Measurements from ENCODE around the gene NUBP1. TPM values are rescaled to one million over a fixed set of nuclear protein-coding genes. Genes with fewer than 3 reads are reported as not detected.

The NUBP1 gene
- total and polyA plus RNA-seq, 9 of the 15 experiments (the other 6 are each of a cell fraction or from before 2014, with no cell fraction given) = 17.2 to 55.1 (median 35.6) TPM

GRCh38 chr16:10805334-10805733 is 61.7 kb downstream of the NUBP1 start:
- no peak for TF ChIP-seq CC2D1A (IDR thresholded peaks at IDR 0.05)
- TF ChIP-seq ZNF511 (CRISPR knock-in tag; IDR thresholded peaks at IDR 0.05) = no peak
- TF ChIP-seq CHCHD3 (CRISPR knock-in tag; IDR thresholded peaks at IDR 0.05) = no peak
- no peak for TF ChIP-seq SREBF1 (IDR thresholded peaks at IDR 0.05; ENCODE audit: borderline replicate concordance, low read depth, low read length)
- under 1% methylated on average over 9 of the region's 9 CpGs for WGBS (ENCODE audit: insufficient coverage, low coverage, missing lambda C conversion rate)
- Histone ChIP-seq H4K20me1 (replicated peaks; ENCODE audit: control insufficient read depth, insufficient read depth, low read length) (no peaks in the 10 kb centered on the region), H3K4me2 (ENCODE audit: insufficient read depth, low read length) (no peak overlapping the region), H3K9ac (ENCODE audit: insufficient read depth in 1 of 2, low read depth in 2 of 2, low read length in 2 of 2) (no peak overlapping the region), H2AFZ (ENCODE audit: low read depth, low read length) (no peak overlapping the region), H3K4me3 (no peak overlapping the region), H3K27me3 (ENCODE audit: control insufficient read depth in 2 of 2, insufficient read depth in 2 of 2, low read length in 2 of 2) (peaks cover 13 to 56% of the 10 kb centered on the region in 2 experiments; a peak in 4 of 5 replicates), H3K9me3 (replicated peaks; ENCODE audit: control insufficient read depth, insufficient read depth, low read depth, low read length) (no peaks in the 10 kb centered on the region), H3K27ac (ENCODE audit: extremely low read depth, low read depth, low read length) (no peak overlapping the region), H3K4me1 (replicated peaks in 1 of 2; ENCODE audit: control insufficient read depth in 2 of 2, insufficient read depth in 2 of 2, low read length in 2 of 2) (no peaks in the 10 kb centered on the region), H3K79me2 (ENCODE audit: control insufficient read depth, insufficient read depth, low read length) (no peaks in the 10 kb centered on the region), H3K9me1 (ENCODE audit: control insufficient read depth, insufficient read depth, low read length) (no peaks in the 10 kb centered on the region), H3K36me3 (ENCODE audit: control insufficient read depth, insufficient read depth, low read length) (no peaks in the 10 kb centered on the region)
- no TSS peak for BruUV-seq (replicated peaks)
- ChIA-PET POLR2A (no interaction called here), CTCF (ENCODE audit: low intra/inter-chr PET ratio) (no interaction called here)
- no peak for FAIRE-seq
- in situ Hi-C loops (cut with MboI) = no loop called here
- intact Hi-C loops (cut with micrococcal nuclease) = no loop called here
- DNase-seq (ENCODE audit: extremely low read depth in 1 of 4, low spot score in 3 of 4) = no peak
- ATAC-seq = no peak

DNA sequence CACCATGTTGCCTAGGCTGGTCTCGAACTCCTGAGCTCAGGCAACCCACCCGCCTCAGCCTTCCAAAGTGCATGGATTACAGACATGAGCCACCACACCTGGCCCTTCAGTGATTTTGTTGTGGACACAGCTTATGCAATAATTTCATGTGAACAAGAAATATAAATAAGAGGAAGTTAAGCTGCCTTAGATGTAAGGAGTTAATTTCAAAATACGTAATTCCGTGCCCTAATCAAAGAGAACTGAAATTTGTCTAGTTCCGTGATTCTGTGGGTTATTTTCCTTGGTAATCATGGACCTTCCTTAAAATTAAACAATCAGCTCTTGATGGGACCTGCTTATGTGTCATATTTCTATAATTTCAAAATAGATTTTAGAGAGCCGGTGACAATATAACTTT is 63.1 kb downstream of the NUBP1 start:
- FAIRE-seq (no peak), DNase-seq (ENCODE audit: extremely low read depth in 1 of 4, low spot score in 3 of 4) (no peak), ATAC-seq (no peak)
- no peaks in the 10 kb centered on the region for H3K4me1 ChIP-seq (replicated peaks in 1 of 2; ENCODE audit: control insufficient read depth in 2 of 2, insufficient read depth in 2 of 2, low read length in 2 of 2)
- in situ Hi-C loops (cut with MboI) = no loop called here
- H3K9me1 ChIP-seq (ENCODE audit: control insufficient read depth, insufficient read depth, low read length) = no peaks in the 10 kb centered on the region
- no peak overlapping the region for H3K4me3 ChIP-seq
- H3K9ac ChIP-seq (ENCODE audit: insufficient read depth in 1 of 2, low read depth in 2 of 2, low read length in 2 of 2) = no peak overlapping the region
- ChIA-PET POLR2A (no interaction called here), CTCF (ENCODE audit: low intra/inter-chr PET ratio) (no interaction called here)
- no peaks in the 10 kb centered on the region for H3K9me3 ChIP-seq (replicated peaks; ENCODE audit: control insufficient read depth, insufficient read depth, low read depth, low read length)
- no peaks in the 10 kb centered on the region for H3K36me3 ChIP-seq (ENCODE audit: control insufficient read depth, insufficient read depth, low read length)
- no peaks in the 10 kb centered on the region for H4K20me1 ChIP-seq (replicated peaks; ENCODE audit: control insufficient read depth, insufficient read depth, low read length)
- H3K4me2 ChIP-seq (ENCODE audit: insufficient read depth, low read length) = no peak overlapping the region
- peaks cover 12 to 62% of the 10 kb centered on the region in 2 experiments; a peak in 4 of 5 replicates for H3K27me3 ChIP-seq (ENCODE audit: control insufficient read depth in 2 of 2, insufficient read depth in 2 of 2, low read length in 2 of 2)
- no peak overlapping the region for H2AFZ ChIP-seq (ENCODE audit: low read depth, low read length)
- BruUV-seq (replicated peaks) = no TSS peak
- intact Hi-C loops (cut with micrococcal nuclease) = no loop called here
- 11% methylated on average over 6 of the region's 6 CpGs for WGBS (ENCODE audit: insufficient coverage, low coverage, missing lambda C conversion rate)
- H3K27ac ChIP-seq (ENCODE audit: extremely low read depth, low read depth, low read length) = no peak overlapping the region
- no peaks in the 10 kb centered on the region for H3K79me2 ChIP-seq (ENCODE audit: control insufficient read depth, insufficient read depth, low read length)
- TF ChIP-seq SMAD4 (CRISPR knock-in tag; conservative IDR thresholded peaks at IDR 0.05) (no peak), NFIC (IDR thresholded peaks at IDR 0.05) (no peak)

All from K562 (cell line).